IMR-90 (cell line): ENCODE results near the gene KANSL3. TPM values are rescaled to one million over a fixed set of nuclear protein-coding genes. Genes with fewer than 3 reads are reported as not detected.

Experiments
- ATAC-seq: fragments of 200-7000 bp; cut with Tn5 transposase; 2 replicates; pipeline ENCODE4 v1.9.1; 2020; ENCODE audit warnings: low read depth, mild to moderate bottlenecking, moderate library complexity
- BruUV-seq: library from RNA; stranded (reverse); fragments of 400-500 nt; replicated peaks from 2 replicates; lab custom pipeline; 2021; lab: Mats Ljungman, UMichigan
- CTCF ChIA-PET: fragments of 300-600 bp; formaldehyde crosslinking; extraction: SDS; loops from one replicate; lab custom pipeline; 2021; ENCODE audit warnings: antibody characterized with exemption; lab: Yijun Ruan, JAX
- POLR2A ChIA-PET: fragments of 300-600 bp; sonication (Branson Sonifier 250); formaldehyde crosslinking; loops from one replicate; lab custom pipeline; 2022; ENCODE audit warnings: antibody characterized with exemption; ENCODE audit not compliant: unreplicated experiment; lab: Charles Lee
- DNase-seq: peaks from one replicate; pipeline ENCODE4 v3.0.0; 2013
- H2AFZ ChIP-seq: replicated peaks from 2 replicates; pipeline ENCODE3; 2013; ENCODE audit warnings: low read length, mild to moderate bottlenecking; ENCODE audit not compliant: poor library complexity
- H2AK5ac ChIP-seq: 2 replicates; pipeline ENCODE4 v1.6.1; 2013; ENCODE audit warnings: low read depth, low read length, inconsistent platforms
- H2AK9ac ChIP-seq: replicated peaks from 2 replicates; pipeline ENCODE3; 2013; ENCODE audit warnings: mild to moderate bottlenecking, low read depth, low read length, moderate library complexity; ENCODE audit not compliant: poor library complexity
- H2BK120ac ChIP-seq: 2 replicates; pipeline ENCODE4 v1.6.1; 2013; ENCODE audit warnings: low read depth, low read length, inconsistent platforms
- H2BK15ac ChIP-seq: 3 replicates; pipeline ENCODE4 v1.6.1; 2013; ENCODE audit warnings: low read depth, low read length, inconsistent platforms
- H2BK20ac ChIP-seq: 2 replicates; pipeline ENCODE4 v1.6.1; 2013; ENCODE audit warnings: low read depth, mild to moderate bottlenecking, inconsistent platforms, low read length, moderate library complexity
- H2BK5ac ChIP-seq: 2 replicates; pipeline ENCODE4 v1.6.1; 2013; ENCODE audit warnings: mild to moderate bottlenecking, low read depth, low read length, inconsistent platforms; ENCODE audit not compliant: poor library complexity, severe bottlenecking
- H3K14ac ChIP-seq: replicated peaks from 2 replicates; pipeline ENCODE4 v1.6.1; 2013; ENCODE audit warnings: low read depth, low read length, inconsistent platforms
- H3K18ac ChIP-seq: 2 replicates; pipeline ENCODE4 v1.6.1; 2013; ENCODE audit warnings: low read depth, low read length, control low read depth
- H3K23ac ChIP-seq: 2 replicates; pipeline ENCODE4 v1.6.1; 2013; ENCODE audit warnings: low read depth, low read length, inconsistent platforms
- H3K27ac ChIP-seq: 2 replicates; pipeline ENCODE4 v1.5.1; 2013; ENCODE audit warnings: mild to moderate bottlenecking, control low read depth, low read length; ENCODE audit not compliant: insufficient read depth
- H3K27me3 ChIP-seq: 2 replicates; pipeline ENCODE4 v1.6.1; 2013; ENCODE audit warnings: low read length; ENCODE audit not compliant: control insufficient read depth, insufficient read depth
- H3K36me3 ChIP-seq: 2 replicates; pipeline ENCODE4 v1.6.1; 2013; ENCODE audit warnings: low read length, mixed read lengths; ENCODE audit not compliant: control insufficient read depth, insufficient read depth
- H3K4ac ChIP-seq: 2 replicates; pipeline ENCODE4 v1.6.1; 2013; ENCODE audit warnings: low read depth, low read length, inconsistent platforms
- H3K4me1 ChIP-seq: 2 replicates; pipeline ENCODE4 v1.6.1; 2013; ENCODE audit warnings: low read length, mixed read lengths; ENCODE audit not compliant: control insufficient read depth, insufficient read depth
- H3K4me2 ChIP-seq: 2 replicates; pipeline ENCODE4 v1.6.1; 2013; ENCODE audit warnings: low read depth, mild to moderate bottlenecking, control low read depth, low read length, moderate library complexity
- H3K4me3 ChIP-seq: 2 replicates; pipeline ENCODE4 v1.5.1; 2013; ENCODE audit warnings: low read depth, mild to moderate bottlenecking, control low read depth, low read length, moderate library complexity; ENCODE audit not compliant: insufficient read depth
- H3K56ac ChIP-seq: 2 replicates; pipeline ENCODE4 v1.6.1; 2013; ENCODE audit warnings: low read length, inconsistent platforms; ENCODE audit not compliant: insufficient read depth; ENCODE audit errors: extremely low read depth
- H3K79me1 ChIP-seq, 2 experiments: 2 replicates each; pipeline ENCODE4 v1.6.1; 2013; ENCODE audit warnings: low read length in 2 of 2, inconsistent platforms in 1 of 2, low read depth in 1 of 2
- H3K9ac ChIP-seq: 2 replicates; pipeline ENCODE4 v1.6.1; 2013; ENCODE audit warnings: low read depth, low read length, control low read depth
- H3K9me1 ChIP-seq: 2 replicates; pipeline ENCODE4 v1.6.1; 2013; ENCODE audit warnings: low read length, inconsistent platforms; ENCODE audit not compliant: insufficient read depth
- H3K9me3 ChIP-seq: 2 replicates; pipeline ENCODE4 v1.6.1; 2013; ENCODE audit warnings: low read length; ENCODE audit not compliant: control insufficient read depth, insufficient read depth
- H4K20me1 ChIP-seq: 2 replicates; pipeline ENCODE4 v1.6.1; 2013; ENCODE audit warnings: low read length, inconsistent platforms; ENCODE audit not compliant: insufficient read depth
- H4K5ac ChIP-seq: 2 replicates; pipeline ENCODE4 v1.6.1; 2013; ENCODE audit warnings: mild to moderate bottlenecking, low read depth, low read length, control low read depth
- H4K8ac ChIP-seq, 2 experiments: 2 replicates each; pipeline ENCODE4 v1.6.1; 2013; ENCODE audit warnings: low read depth in 2 of 2, low read length in 2 of 2, control low read depth in 1 of 2, inconsistent platforms in 1 of 2
- H4K91ac ChIP-seq: 2 replicates; pipeline ENCODE4 v1.6.1; 2013; ENCODE audit warnings: low read depth, low read length, inconsistent platforms; ENCODE audit not compliant: insufficient read depth
- BHLHE40 ChIP-seq: fragments of 150-350 bp; IDR thresholded peaks from 2 replicates; pipeline ENCODE4 v1.6.1; 2016; ENCODE audit warnings: mild to moderate bottlenecking, low read depth, low read length
- CEBPB ChIP-seq: IDR thresholded peaks from 2 replicates; pipeline ENCODE4 v1.6.1; 2012; ENCODE audit warnings: low read depth, low read length, improper control_type of control experiment
- CHD1 ChIP-seq: IDR thresholded peaks from 2 replicates; pipeline ENCODE4 v1.6.1; 2012; ENCODE audit warnings: low read depth, low read length, improper control_type of control experiment
- CTCF ChIP-seq: conservative IDR thresholded peaks from 2 replicates; pipeline ENCODE4 v1.5.1; 2012; ENCODE audit warnings: mild to moderate bottlenecking, low read depth, low read length, improper control_type of control experiment
- MAFK ChIP-seq: IDR thresholded peaks from 2 replicates; pipeline ENCODE4 v1.6.1; 2012; ENCODE audit warnings: low read depth, low read length, improper control_type of control experiment
- MAZ ChIP-seq: IDR thresholded peaks from 2 replicates; pipeline ENCODE4 v1.6.1; 2012; ENCODE audit warnings: low read depth, mild to moderate bottlenecking, low read length, improper control_type of control experiment, moderate library complexity, borderline replicate concordance
- MXI1 ChIP-seq: IDR thresholded peaks from 2 replicates; pipeline ENCODE4 v1.6.1; 2012; ENCODE audit warnings: low read depth, mild to moderate bottlenecking, low read length, moderate library complexity, borderline replicate concordance
- NFE2L2 ChIP-seq: fragments of 150-350 bp; IDR thresholded peaks from 2 replicates; pipeline ENCODE4 v1.6.1; 2016; ENCODE audit warnings: low read depth, mild to moderate bottlenecking, low read length
- POLR2A ChIP-seq: IDR thresholded peaks from 2 replicates; pipeline ENCODE4 v1.6.1; 2012; ENCODE audit warnings: mild to moderate bottlenecking, low read depth, low read length
- RCOR1 ChIP-seq: IDR thresholded peaks from 2 replicates; pipeline ENCODE4 v1.6.1; 2012; ENCODE audit warnings: mild to moderate bottlenecking, low read length, improper control_type of control experiment; ENCODE audit not compliant: insufficient replicate concordance
- RFX5 ChIP-seq: IDR thresholded peaks from 2 replicates; pipeline ENCODE4 v1.8.0; 2012; ENCODE audit warnings: low read depth, mild to moderate bottlenecking, low read length, moderate library complexity
- SMC3 ChIP-seq: fragments of 150-350 bp; IDR thresholded peaks from 2 replicates; pipeline ENCODE4 v1.6.1; 2016; ENCODE audit warnings: low read depth, mild to moderate bottlenecking, antibody characterized with exemption, low read length, moderate library complexity
- WGBS, 2 experiments: methylation state at CpG; one replicate each; pipeline versions ENCODE4 v1.1.5 to v1.1.7; 2013; ENCODE audit warnings: missing lambda C conversion rate in 2 of 2; ENCODE audit not compliant: insufficient read length in 1 of 2; ENCODE audit errors: extremely low coverage in 2 of 2; 5-methylcytosine and 5-hydroxymethylcytosine counted together
- dilution Hi-C: fragments of 300-500 bp; cut with HindIII; formaldehyde crosslinking; loops from one replicate; pipeline ENCODE4 v1.14.3; 2018; ENCODE audit warnings: low sequenced_read_pairs; ENCODE audit not compliant: unreplicated experiment
- in situ Hi-C: fragments of 300-500 bp; cut with MboI; formaldehyde crosslinking; loops from 3 replicates; pipeline ENCODE4 v1.14.3; 2019; ENCODE audit warnings: low sequenced_read_pairs, inconsistent platforms, mixed read lengths
- intact Hi-C: fragments of 100-400 bp; cut with micrococcal nuclease; formaldehyde crosslinking; loops from 2 replicates; pipeline ENCODE4 v1.10.0; 2022
- polyA plus RNA-seq, 3 experiments: library from polyadenylated mRNA; depleted of rRNA; stranded (reverse); fragments of >200 nt; gene quantifications; 2 replicates each; pipeline ENCODE4 v1.2.3, GENCODE V29; 2012; ENCODE audit warnings: low replicate concordance in 1 of 3
- total RNA-seq: library from RNA; depleted of rRNA; stranded (reverse); fragments of >200 nt; gene quantifications from 2 replicates; pipeline ENCODE4 v1.2.3, GENCODE V29; 2012
- TF ChIP-seq, protein P1 (sequence below): fragments of 150-350 bp; IDR thresholded peaks from 2 replicates; pipeline ENCODE4 v1.6.1; 2016; ENCODE audit warnings: low read depth, mild to moderate bottlenecking, low read length, moderate library complexity, borderline replicate concordance

Gene KANSL3
- total and polyA plus RNA-seq, 2 of the 4 experiments (the other 2 are of a cell fraction): 22.2 to 26.3 TPM

DNA sequence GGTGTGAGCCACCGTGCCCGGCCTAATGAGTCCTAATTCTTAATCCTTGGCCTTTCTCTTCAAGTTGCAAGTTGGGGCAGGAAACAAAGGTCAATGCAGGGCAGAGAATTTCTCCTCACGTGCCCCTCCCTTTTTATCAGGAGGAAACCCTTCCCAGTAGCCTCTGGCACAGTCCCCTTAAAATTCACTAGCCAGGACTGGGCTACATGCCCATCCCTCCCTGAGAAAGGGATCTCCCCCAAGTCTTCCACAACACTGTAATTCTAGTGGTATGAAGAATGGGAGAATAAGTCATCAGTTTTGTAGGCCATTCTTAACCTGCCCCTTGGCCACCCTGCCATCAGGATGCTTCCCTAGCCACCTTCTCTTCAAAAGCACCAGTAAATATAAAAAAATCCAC, 59.4 kb downstream of the KANSL3 start:
- Histone ChIP-seq H3K27me3 (no peaks in the 10 kb centered on the region), H4K20me1 (no peaks in the 10 kb centered on the region), H4K8ac (no peak overlapping the region), H4K5ac (no peak overlapping the region), H3K4me3 (no peak overlapping the region), H3K4me1 (no peaks in the 10 kb centered on the region), H2AK5ac (no peak overlapping the region), H2BK120ac (no peak overlapping the region), H3K18ac (no peak overlapping the region), H2BK20ac (no peak overlapping the region), H3K14ac (no peak overlapping the region), H3K56ac (no peak overlapping the region), H3K9me3 (no peaks in the 10 kb centered on the region), H3K4me2 (no peak overlapping the region), H4K91ac (no peak overlapping the region), H3K9me1 (peaks cover 3% of the 10 kb centered on the region; the same call in 1 of the 2 replicates), H2BK5ac (no peak overlapping the region), H3K27ac (no peak overlapping the region), H2AFZ (no peak overlapping the region), H2BK15ac (no peak overlapping the region), H3K23ac (no peak overlapping the region), H2AK9ac (no peak overlapping the region), H3K79me1 (no peaks in the 10 kb centered on the region), H3K36me3 (no peaks in the 10 kb centered on the region), H3K4ac (no peak overlapping the region), H3K9ac (no peak overlapping the region)
- in situ Hi-C loops (no loop called here), dilution Hi-C loops (no loop called here), intact Hi-C loops (no loop called here)
- CTCF ChIA-PET: interaction anchor here (1.0 kb wide), 1 partner anchor 24 kb away, joined by 3 read pairs; no protein-coding TSS in a partner anchor
- no peak for TF ChIP-seq CHD1
- TF ChIP-seq MAZ: no peak
- no peak for TF ChIP-seq MAFK
- no peak for TF ChIP-seq NFE2L2
- TF ChIP-seq RFX5: no peak
- TF ChIP-seq RCOR1: no peak
- no peak for TF ChIP-seq CTCF
- no peak for TF ChIP-seq POLR2A
- no peak for TF ChIP-seq MXI1
- TF ChIP-seq CEBPB: no peak
- TF ChIP-seq SMC3: no peak
- TF ChIP-seq BHLHE40: no peak
- TF ChIP-seq, protein P1, sequence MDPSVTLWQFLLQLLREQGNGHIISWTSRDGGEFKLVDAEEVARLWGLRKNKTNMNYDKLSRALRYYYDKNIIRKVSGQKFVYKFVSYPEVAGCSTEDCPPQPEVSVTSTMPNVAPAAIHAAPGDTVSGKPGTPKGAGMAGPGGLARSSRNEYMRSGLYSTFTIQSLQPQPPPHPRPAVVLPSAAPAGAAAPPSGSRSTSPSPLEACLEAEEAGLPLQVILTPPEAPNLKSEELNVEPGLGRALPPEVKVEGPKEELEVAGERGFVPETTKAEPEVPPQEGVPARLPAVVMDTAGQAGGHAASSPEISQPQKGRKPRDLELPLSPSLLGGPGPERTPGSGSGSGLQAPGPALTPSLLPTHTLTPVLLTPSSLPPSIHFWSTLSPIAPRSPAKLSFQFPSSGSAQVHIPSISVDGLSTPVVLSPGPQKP: no peak
- DNase-seq (no peak), ATAC-seq (no peak)
- POLR2A ChIA-PET: no interaction called here
- no CpG with 5 or more reads among the region's 3 CpGs for WGBS, 2 experiments
- BruUV-seq: no TSS peak
